GM21360 (cell line): ENCODE results near the gene STPG2.

Experiments
- ATAC-seq: cut with Tn5 transposase; IDR thresholded peaks from one replicate; pipeline ENCODE4 v1.9.1; 2021; ENCODE audit warnings: mild to moderate bottlenecking, moderate library complexity; ENCODE audit not compliant: unreplicated experiment

The STPG2 gene

GRCh38 chr4:97845758-97846157 lies 297.5 kb downstream of the STPG2 start:
- ATAC-seq, result no peak

DNA sequence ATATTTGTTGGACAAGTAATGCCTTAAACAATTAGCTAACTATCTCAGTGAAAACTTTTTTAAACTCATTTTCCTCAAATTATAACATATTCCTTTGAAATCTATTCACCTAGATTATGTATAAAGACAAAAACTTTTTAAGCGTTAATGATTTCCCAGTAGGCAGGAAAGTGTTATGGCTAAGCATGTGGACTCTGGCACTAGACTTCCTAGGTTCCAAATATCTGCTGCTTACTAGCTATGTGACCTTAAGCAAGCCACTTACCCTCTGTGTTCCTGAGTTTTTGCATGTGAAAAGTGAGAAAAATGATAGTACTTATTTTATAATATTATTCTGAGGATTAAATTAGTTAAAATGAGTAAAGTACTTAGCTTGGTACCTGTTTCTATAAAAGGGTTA lies 301.8 kb downstream of the STPG2 start:
- no peak for ATAC-seq

DNA sequence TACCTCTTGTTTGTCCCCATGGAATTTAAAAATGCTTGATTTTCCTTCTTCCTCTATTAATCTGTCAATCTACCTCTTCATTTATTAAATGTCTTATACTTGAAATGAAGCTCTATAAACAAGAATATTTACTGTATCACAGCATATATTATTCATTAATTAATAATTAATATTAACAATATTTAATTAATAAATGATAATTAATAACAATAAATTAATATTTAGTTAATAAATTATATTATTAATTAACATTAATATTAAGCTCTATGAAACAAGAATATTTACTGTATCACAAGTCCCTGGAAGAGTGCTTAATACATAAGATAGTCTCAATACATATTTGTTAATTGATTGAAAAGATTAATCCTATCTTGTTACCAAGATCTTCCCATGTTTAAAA lies 306.6 kb downstream of the STPG2 start:
- ATAC-seq, result no peak

- no peak for ATAC-seq
Measured at GRCh38 chr4:97828646-97829045, 314.6 kb downstream of the STPG2 start.

DNA sequence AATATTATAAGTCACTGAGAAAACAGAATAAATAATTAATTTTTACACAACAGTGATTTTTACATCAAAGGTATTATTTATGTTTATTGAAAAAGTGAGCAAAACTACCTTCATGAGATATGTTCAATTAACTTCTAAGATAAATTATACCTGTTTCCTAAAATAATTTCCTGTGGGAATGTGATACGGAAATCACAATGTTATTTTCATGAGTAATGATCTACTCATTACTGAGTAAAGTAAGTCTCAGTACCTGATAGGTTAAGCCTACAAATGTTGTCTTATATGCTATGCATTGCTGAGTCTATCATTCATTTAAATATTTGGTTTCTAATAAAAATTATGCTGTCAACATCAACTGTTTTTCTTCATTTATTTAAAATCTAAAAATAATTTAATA lies 324.0 kb downstream of the STPG2 start:
- no peak for ATAC-seq

GRCh38 chr4:97812768-97813167 lies 330.5 kb downstream of the STPG2 start:
- no peak for ATAC-seq

GRCh38 chr4:97786306-97786920 lies 356.9 kb downstream of the STPG2 start:
- no peak for ATAC-seq

- ATAC-seq, result no peak
Measured at GRCh38 chr4:97778174-97778573, 365.1 kb downstream of the STPG2 start.

GRCh38 chr4:97774347-97774989 lies 368.8 kb downstream of the STPG2 start:
- no peak for ATAC-seq

- no peak for ATAC-seq
Measured at GRCh38 chr4:97770222-97770621, 373.1 kb downstream of the STPG2 start.

DNA sequence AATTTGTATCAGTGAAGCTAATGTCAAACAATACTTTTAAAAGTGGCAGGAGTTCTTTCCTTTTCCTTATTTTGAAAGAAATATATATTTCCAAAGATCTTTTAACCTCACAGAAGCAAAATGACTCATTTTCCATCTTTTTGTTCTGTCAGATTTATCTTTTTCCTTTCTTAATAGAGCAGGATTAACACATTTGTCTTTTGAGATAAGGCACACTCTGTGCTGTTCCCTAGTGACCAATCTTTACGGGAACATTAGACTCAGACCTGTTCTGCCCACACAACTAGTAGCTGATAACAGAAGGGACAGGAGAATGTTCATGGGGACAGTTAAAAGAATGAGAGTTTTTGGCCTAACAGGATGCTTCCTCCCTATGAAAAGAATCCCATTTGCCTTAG lies 381.2 kb downstream of the STPG2 start:
- ATAC-seq, result no peak

DNA sequence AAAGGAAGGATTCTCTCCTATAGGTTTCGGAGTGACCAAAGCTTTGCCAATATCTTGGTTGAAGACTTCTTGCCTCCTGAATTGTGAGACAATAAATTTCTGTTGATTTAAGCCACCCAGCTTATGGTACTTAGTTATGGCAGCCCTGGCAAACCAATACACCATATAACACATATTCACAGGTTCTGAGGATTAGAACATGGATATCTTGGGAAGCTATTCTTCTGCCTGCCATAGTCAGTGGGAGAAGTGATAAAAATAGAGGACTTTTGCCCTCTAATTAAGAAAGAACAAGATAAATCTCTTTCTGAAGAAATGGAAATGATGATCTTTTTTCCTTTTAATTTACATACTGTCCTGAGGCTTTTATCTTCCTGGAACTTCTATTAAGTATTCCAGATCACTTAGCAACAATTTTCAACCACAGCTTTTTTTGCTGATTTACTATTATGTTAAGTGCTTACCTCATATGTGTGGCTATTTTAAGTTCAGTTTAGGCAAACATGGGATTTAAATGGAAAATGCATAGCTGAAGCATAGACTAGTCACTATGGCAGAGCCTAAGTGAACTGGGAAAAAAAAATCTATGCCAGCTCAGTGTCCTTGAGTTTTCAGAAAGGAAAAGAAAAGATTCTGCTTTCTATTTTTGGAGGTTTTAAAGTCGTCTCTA lies 381.7 kb downstream of the STPG2 start:
- no peak for ATAC-seq

GRCh38 chr4:97759785-97760184 lies 383.5 kb downstream of the STPG2 start:
- no peak for ATAC-seq

DNA sequence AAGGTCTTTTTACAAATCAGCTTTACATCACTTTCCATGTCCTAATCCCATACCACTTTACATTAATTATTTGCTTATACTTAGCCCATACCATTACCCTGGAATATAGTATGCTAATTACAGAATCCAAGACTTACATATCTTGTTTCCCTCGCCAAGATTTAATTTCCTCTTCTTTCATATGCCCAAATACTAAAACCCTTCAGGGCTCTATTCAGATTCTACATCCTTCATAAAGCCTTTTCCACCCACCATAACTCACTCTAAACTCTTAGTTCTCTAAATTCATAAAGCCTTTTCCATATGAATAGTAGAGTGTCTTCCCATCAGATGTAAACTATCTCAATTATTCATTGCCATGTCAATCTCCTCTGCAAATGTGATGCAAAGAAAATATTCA lies 390.7 kb downstream of the STPG2 start:
- ATAC-seq, result no peak

- no peak for ATAC-seq
Measured at GRCh38 chr4:97747945-97748344, 395.3 kb downstream of the STPG2 start.

GRCh38 chr4:97720869-97721432 lies 422.3 kb downstream of the STPG2 start:
- no peak for ATAC-seq

GRCh38 chr4:97691111-97691605 lies 452.1 kb downstream of the STPG2 start:
- no peak for ATAC-seq

- ATAC-seq, result no peak
Measured at GRCh38 chr4:97670703-97671269, 472.5 kb downstream of the STPG2 start.

GRCh38 chr4:97665553-97665952 lies 477.7 kb downstream of the STPG2 start:
- no peak for ATAC-seq

DNA sequence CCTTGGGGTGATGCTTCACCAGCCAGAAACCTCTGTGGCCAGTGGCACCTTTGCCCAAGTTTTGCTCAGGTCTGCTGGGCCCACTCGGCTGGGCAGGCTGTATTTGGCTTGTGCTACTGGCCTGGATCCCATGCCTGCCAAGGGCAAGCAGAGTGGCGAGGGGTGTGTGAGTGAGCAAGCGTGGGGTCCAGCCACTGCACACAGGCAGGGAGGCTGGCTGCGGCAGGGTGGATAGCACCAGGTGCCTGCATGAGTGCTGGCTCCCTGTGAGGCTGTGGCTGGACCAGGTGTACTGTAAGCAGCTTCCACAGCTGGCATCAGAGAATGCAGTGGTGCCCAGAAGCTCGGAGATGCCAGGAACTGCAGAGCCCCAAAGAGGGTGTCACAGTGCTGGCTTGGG lies 478.5 kb downstream of the STPG2 start:
- ATAC-seq, result no peak

DNA sequence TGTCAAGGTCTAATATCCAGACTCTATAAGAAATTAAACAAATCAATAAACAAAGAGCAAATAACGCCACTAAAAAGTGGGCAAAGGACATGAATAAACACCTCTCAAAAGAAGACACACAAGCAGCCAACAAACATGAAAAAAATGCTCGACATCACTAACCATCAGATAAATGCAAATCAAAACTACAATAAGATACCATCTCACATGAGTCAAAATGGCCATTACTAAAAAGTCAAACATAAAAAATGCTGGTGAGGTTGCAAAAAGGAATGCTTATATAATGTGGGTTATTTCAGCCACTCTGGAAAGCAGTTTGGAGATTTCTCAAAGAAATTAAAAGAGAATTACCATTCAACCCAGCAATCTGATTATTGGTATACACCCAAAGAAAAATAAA lies 481.1 kb downstream of the STPG2 start:
- ATAC-seq, result no peak
